Erythroblast (primary cell): ENCODE results near the gene ALDH3B2.

Source experiments
- GATA1 ChIP-seq: IDR thresholded peaks from 2 replicates; pipeline ENCODE4 v1.6.1; 2011; ENCODE audit warnings: low read depth, mild to moderate bottlenecking, control low read depth, low read length, moderate library complexity
- POLR2A ChIP-seq: IDR thresholded peaks from 2 replicates; pipeline ENCODE4 v1.6.1; 2011; ENCODE audit warnings: mild to moderate bottlenecking, low read length

DNA sequence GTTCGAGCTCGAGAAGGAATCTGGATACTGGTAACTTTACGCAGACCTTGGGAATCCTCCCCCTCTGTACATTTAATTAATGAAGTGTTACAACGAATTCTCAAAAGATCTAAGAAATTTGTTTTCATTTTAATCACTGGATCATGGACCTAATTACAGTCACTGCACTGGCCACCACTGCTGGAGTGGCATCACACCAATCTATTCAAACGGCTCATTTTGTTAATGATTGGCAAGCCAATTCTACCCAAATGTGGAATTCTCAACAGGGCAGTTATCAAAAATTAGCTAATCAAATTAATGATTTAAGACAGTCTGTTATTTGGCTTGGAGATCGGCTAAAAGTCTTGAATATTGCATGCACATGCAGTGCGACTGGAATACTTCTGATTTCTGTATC, 30.1 kb upstream of the ALDH3B2 start:
- TF ChIP-seq POLR2A (no peak), GATA1 (no peak)
